Chondrocyte (in vitro differentiated cells): ENCODE measurements around the gene STUM. TPM values are rescaled to one million over a fixed set of nuclear protein-coding genes. Genes with fewer than 3 reads are reported as not detected.
A peak's percentile ranks its signal among the peaks of the same experiment; 100 is the strongest.

Experiments used
- DNase-seq: peaks from one replicate; pipeline ENCODE4 v3.0.0; 2021; ENCODE audit warnings: mixed read lengths, low spot score
- H3K27ac Mint-ChIP-seq: one replicate; pipeline ENCODE4 v1.8.0; 2021; ENCODE audit warnings: mild to moderate bottlenecking, moderate library complexity, mixed read lengths; ENCODE audit not compliant: unreplicated experiment
- H3K27me3 Mint-ChIP-seq: 2 replicates; pipeline ENCODE4 v1.8.0; 2021; ENCODE audit warnings: low read depth, mixed read lengths
- H3K36me3 Mint-ChIP-seq: 2 replicates; pipeline ENCODE4 v1.8.0; 2021; ENCODE audit warnings: low read depth, mixed read lengths
- H3K4me1 Mint-ChIP-seq: 2 replicates; pipeline ENCODE4 v1.8.0; 2021; ENCODE audit warnings: low read depth, mild to moderate bottlenecking, mixed read lengths
- H3K4me3 Mint-ChIP-seq: one replicate; pipeline ENCODE4 v1.8.0; 2021; ENCODE audit warnings: mild to moderate bottlenecking, moderate library complexity, mixed read lengths; ENCODE audit not compliant: unreplicated experiment
- H3K9me3 Mint-ChIP-seq: 2 replicates; pipeline ENCODE4 v1.8.0; 2021; ENCODE audit warnings: low read depth, mixed read lengths
- total RNA-seq: library from RNA; stranded (reverse); gene quantifications from 3 replicates; pipeline ENCODE4 v1.2.1, GENCODE V29; 2021
- TF ChIP-seq, protein P1 (sequence below): fragments of 200-600 bp; sonication (generic); IDR thresholded peaks from 2 replicates; pipeline ENCODE4 v1.5.0; 2021; ENCODE audit warnings: antibody characterized with exemption, mild to moderate bottlenecking, moderate library complexity

STUM gene
- total RNA-seq, 1 donor from 2014 or later = 0.27 TPM

DNA sequence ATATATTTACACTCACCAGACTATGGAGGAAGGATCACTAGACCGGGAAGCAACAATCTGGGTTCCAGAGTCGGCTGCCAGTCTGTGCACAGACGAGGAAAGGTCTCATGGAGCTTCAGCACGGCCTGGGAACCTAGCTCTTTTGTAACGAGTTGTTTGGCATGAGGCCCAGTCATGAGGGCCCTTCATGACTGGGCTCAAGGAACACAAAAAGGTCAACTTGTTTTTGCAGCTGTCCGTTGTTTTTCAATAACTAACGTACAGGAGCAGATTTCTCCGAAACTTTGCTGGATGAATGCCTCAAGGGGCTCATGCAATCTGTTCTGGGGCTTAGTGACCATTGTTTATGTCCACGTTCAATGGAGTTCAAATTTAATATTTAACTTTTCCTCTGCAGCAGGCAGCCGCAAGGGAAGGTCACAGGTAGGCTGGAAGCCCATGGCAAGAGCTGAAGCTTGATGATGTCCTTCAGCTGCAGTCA is 5.9 kb upstream of the STUM start:
- no peak for DNase-seq
- TF ChIP-seq, protein P1, sequence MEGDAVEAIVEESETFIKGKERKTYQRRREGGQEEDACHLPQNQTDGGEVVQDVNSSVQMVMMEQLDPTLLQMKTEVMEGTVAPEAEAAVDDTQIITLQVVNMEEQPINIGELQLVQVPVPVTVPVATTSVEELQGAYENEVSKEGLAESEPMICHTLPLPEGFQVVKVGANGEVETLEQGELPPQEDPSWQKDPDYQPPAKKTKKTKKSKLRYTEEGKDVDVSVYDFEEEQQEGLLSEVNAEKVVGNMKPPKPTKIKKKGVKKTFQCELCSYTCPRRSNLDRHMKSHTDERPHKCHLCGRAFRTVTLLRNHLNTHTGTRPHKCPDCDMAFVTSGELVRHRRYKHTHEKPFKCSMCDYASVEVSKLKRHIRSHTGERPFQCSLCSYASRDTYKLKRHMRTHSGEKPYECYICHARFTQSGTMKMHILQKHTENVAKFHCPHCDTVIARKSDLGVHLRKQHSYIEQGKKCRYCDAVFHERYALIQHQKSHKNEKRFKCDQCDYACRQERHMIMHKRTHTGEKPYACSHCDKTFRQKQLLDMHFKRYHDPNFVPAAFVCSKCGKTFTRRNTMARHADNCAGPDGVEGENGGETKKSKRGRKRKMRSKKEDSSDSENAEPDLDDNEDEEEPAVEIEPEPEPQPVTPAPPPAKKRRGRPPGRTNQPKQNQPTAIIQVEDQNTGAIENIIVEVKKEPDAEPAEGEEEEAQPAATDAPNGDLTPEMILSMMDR = no peak
- Mint-ChIP-seq H3K9me3 (no peaks in the 10 kb centered on the region), H3K4me3 (no peak overlapping the region), H3K36me3 (no peaks in the 10 kb centered on the region), H3K27me3 (peaks cover 13% of the 10 kb centered on the region), H3K4me1 (peaks cover 6% of the 10 kb centered on the region), H3K27ac (no peak overlapping the region)

DNA sequence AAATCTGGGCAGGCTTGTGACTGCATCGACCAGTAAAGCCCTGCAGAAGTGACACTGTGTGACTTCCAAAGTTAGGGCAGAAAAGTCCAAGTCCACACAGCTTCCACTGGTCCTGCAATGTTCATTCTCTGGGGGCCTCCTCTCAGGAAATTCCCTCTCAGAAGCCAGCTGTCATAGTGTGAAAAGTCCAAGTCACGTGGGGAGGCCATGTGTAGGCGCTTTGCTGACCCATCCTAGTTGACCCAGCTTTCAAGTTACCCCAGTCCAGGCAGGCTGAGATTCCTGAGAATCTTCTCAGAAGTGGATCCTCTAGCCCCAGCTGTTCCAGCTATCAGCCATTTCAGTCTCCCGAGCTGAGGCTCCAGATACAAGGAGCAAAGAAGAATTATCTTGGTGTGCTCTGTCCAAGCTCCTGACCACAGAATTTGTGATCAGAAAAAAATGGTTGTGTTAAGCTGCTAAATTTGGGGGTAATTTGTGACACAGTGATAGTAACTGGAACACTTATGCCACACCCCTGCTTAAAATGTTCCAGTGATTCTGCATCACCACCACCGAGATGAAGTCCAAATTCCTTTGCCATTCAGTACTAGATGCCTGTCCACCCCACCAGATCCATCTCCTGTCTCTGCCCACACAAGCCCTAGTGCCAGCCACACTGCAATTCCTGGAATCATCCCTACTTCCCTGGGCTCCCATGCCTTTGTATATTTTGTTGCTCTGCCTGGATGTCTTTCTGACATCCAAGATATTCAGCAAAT is 2.5 kb upstream of the STUM start:
- H3K27me3 Mint-ChIP-seq = peaks cover 22% of the 10 kb centered on the region
- no peaks in the 10 kb centered on the region for H3K9me3 Mint-ChIP-seq
- H3K27ac Mint-ChIP-seq = no peak overlapping the region
- DNase-seq = no peak
- peaks cover 17% of the 10 kb centered on the region for H3K4me1 Mint-ChIP-seq
- TF ChIP-seq, protein P1 = no peak
- no peaks in the 10 kb centered on the region for H3K36me3 Mint-ChIP-seq
- no peak overlapping the region for H3K4me3 Mint-ChIP-seq

DNA sequence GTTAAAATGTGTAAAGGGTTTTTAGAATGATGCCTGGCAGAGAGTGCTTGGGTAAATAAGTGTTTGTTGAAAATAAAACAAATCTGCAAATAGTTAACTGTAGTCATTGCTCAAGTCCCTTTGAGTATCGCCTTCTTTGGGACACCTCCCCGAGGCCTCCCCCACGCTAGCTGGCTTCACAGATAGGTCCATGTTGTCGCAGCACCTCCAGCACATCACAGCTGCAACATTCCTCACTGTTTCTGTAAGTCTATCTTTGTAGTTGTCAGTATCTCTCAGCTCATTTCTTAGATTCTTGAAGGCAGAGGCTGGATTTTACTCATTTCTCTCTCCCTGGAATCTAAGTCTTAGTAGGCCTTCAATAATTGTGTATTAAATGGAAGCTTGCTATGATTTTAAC is 1.6 kb upstream of the STUM start:
- no peak overlapping the region for H3K4me3 Mint-ChIP-seq
- TF ChIP-seq, protein P1 = no peak
- no peak overlapping the region for H3K27ac Mint-ChIP-seq
- peaks cover 23% of the 10 kb centered on the region for H3K27me3 Mint-ChIP-seq
- DNase-seq = no peak
- H3K9me3 Mint-ChIP-seq = no peaks in the 10 kb centered on the region
- H3K36me3 Mint-ChIP-seq = no peaks in the 10 kb centered on the region
- H3K4me1 Mint-ChIP-seq = peaks cover 17% of the 10 kb centered on the region

DNA sequence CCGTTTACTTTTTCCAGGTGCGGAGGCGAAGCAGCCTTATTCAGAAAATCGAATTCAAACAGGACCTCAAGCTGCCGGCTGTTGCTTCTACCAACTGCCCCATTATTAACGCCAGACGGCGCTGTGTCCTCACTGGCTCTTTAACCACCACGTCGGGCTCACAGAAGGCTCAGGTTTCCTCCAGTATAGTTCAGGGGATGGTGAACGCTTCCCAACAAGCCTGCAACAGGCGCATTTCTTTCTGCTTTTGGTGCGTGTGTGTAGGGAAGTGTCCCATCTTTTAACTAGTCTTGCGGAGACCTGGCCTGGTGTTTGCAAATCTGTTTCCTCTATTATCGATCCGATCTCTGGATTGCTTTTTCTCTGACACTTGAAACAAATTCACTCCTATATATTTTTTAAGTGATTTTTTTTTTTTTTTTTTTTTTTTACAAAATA is 791 bp upstream of the STUM start:
- no peaks in the 10 kb centered on the region for H3K9me3 Mint-ChIP-seq
- H3K27ac Mint-ChIP-seq = no peak overlapping the region
- no peak overlapping the region for H3K4me3 Mint-ChIP-seq
- H3K27me3 Mint-ChIP-seq = peaks cover 23% of the 10 kb centered on the region
- H3K4me1 Mint-ChIP-seq = peaks cover 14% of the 10 kb centered on the region
- H3K36me3 Mint-ChIP-seq = no peaks in the 10 kb centered on the region
- no peak for DNase-seq
- TF ChIP-seq, protein P1 = peak; percentile 90

DNA sequence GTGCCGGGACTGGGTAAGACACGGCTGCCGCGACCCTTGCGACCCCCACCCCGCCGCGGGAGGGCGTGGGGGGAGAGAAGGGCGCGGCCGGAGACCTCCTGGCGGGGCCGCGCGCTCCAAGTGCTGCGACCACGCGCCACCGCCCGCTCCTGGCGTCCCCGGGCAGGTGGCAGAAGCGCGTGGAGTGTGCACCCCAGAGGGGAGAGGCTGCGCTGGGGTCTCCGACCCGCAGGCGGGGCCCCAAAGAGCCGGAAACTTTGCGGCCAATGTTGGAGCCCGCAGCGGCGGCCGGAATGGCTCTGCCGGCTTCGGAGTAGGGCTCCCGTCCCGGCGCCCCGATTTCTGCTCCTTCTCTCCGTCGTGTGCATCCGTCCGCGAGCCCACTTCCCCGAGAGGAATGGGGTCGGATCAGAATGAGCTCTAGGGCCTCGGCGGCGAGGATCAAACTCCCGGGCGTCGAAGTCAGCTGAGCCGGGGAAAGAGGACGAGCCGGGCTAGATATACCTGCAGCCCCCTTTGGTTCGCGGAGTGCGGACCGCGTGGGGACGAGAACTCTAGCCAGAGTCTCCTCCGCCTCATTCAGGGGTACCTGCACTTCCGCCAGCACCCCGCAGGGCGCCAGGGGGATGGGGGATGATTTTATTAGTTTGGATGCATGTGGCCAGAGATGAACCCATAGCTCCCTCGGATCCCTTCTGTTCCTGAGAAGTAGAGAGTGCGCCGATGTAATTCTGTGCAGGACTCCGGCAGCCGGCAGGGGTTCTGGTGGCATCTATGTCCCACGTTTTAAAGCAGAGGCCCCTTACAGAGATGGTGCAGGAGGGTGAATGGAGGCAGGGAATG is 751 bp downstream of the STUM start:
- Mint-ChIP-seq H3K27ac (no peak overlapping the region), H3K9me3 (no peaks in the 10 kb centered on the region), H3K27me3 (peaks cover 35% of the 10 kb centered on the region), H3K4me1 (peaks cover 12% of the 10 kb centered on the region), H3K4me3 (peak overlapping the region; percentile 64), H3K36me3 (no peaks in the 10 kb centered on the region)
- DNase-seq = no peak
- TF ChIP-seq, protein P1 = no peak
